PC-9 (cell line): Measurements from ENCODE around the gene CIT. TPM values are rescaled to one million over a fixed set of nuclear protein-coding genes. Genes with fewer than 3 reads are reported as not detected.

Source experiments
- BruUV-seq: library from RNA; stranded (reverse); fragments of 400-500 nt; replicated peaks from 2 replicates; lab custom pipeline; 2021; lab: Mats Ljungman, UMichigan
- CTCF ChIA-PET: fragments of 300-600 bp; sonication (Branson Sonifier 250); formaldehyde crosslinking; loops from one replicate; lab custom pipeline; 2022; ENCODE audit warnings: antibody characterized with exemption; lab: Charles Lee
- POLR2A ChIA-PET: fragments of 300-600 bp; sonication (Branson Sonifier 250); formaldehyde crosslinking; loops from one replicate; lab custom pipeline; 2022; ENCODE audit warnings: antibody characterized with exemption; ENCODE audit not compliant: unreplicated experiment; lab: Charles Lee
- DNase-seq, 2 experiments: peaks; one replicate each; pipeline versions ENCODE4 v3.0.0 to v3.0.0-alpha.2; 2015 to 2022; ENCODE audit warnings: mixed read lengths in 1 of 2
- H2AFZ ChIP-seq: fragments of 200-600 bp; sonication (generic); 2 replicates; pipeline ENCODE4 v1.8.1; 2017; ENCODE audit warnings: antibody characterized with exemption
- H3F3A ChIP-seq: fragments of 200-600 bp; sonication (generic); 2 replicates; pipeline ENCODE4 v1.8.1; 2017; ENCODE audit warnings: antibody characterized with exemption, mild to moderate bottlenecking, low read depth; ENCODE audit not compliant: insufficient read depth
- H3K27ac ChIP-seq: fragments of 200-600 bp; sonication (generic); 2 replicates; pipeline ENCODE4 v1.6.1; 2016; ENCODE audit warnings: mixed run types
- H3K27me3 ChIP-seq: fragments of 200-600 bp; sonication (generic); 2 replicates; pipeline ENCODE4 v1.6.1; 2016; ENCODE audit warnings: low read depth, mixed run types; ENCODE audit not compliant: insufficient read depth
- H3K36me3 ChIP-seq: fragments of 200-600 bp; sonication (generic); 2 replicates; pipeline ENCODE4 v1.6.1; 2016; ENCODE audit warnings: low read depth, mixed run types
- H3K4me1 ChIP-seq: fragments of 200-600 bp; sonication (generic); replicated peaks from 2 replicates; pipeline ENCODE4 v1.6.1; 2016; ENCODE audit warnings: mixed run types; ENCODE audit not compliant: insufficient read depth
- H3K4me2 ChIP-seq: fragments of 200-600 bp; sonication (generic); 2 replicates; pipeline ENCODE4 v1.6.1; 2017; ENCODE audit warnings: mixed run types
- H3K4me3 ChIP-seq: fragments of 200-600 bp; sonication (generic); 2 replicates; pipeline ENCODE4 v1.6.1; 2016; ENCODE audit warnings: mixed run types
- H3K79me2 ChIP-seq: fragments of 200-600 bp; sonication (generic); 2 replicates; pipeline ENCODE4 v1.6.1; 2017; ENCODE audit warnings: low read depth, mixed run types
- H3K9me2 ChIP-seq: fragments of 200-600 bp; sonication (generic); 2 replicates; pipeline ENCODE4 v1.8.1; 2017; ENCODE audit warnings: mild to moderate bottlenecking; ENCODE audit not compliant: insufficient read depth
- H3K9me3 ChIP-seq: fragments of 200-600 bp; sonication (generic); 2 replicates; pipeline ENCODE4 v1.8.1; 2016; ENCODE audit warnings: low read depth; ENCODE audit not compliant: insufficient read depth
- H4K20me1 ChIP-seq: fragments of 200-600 bp; sonication (generic); 2 replicates; pipeline ENCODE4 v1.8.1; 2017; ENCODE audit not compliant: insufficient read depth
- CTCF ChIP-seq: fragments of 200-600 bp; sonication (generic); conservative IDR thresholded peaks from 2 replicates; pipeline ENCODE4 v1.6.1; 2017; ENCODE audit warnings: mixed run types, antibody characterized with exemption, mild to moderate bottlenecking, moderate library complexity
- EZH2 ChIP-seq: fragments of 200-600 bp; sonication (generic); IDR thresholded peaks from 2 replicates; pipeline ENCODE4 v1.8.0; 2017; ENCODE audit warnings: antibody characterized with exemption, low read depth
- intact Hi-C: fragments of 100-400 bp; cut with micrococcal nuclease; formaldehyde crosslinking; loops from one replicate; pipeline ENCODE4 v1.10.0; 2022; ENCODE audit not compliant: unreplicated experiment
- total RNA-seq: library from RNA; stranded (reverse); gene quantifications from 2 replicates; pipeline ENCODE4 v1.2.3, GENCODE V29; 2021

The CIT gene
- total RNA-seq, 1 experiment from 2014 or later = 81.8 TPM

GRCh38 chr12:119807380-119807779 is 69.7 kb downstream of the CIT start:
- ChIA-PET POLR2A (no interaction called here), CTCF (no interaction called here)
- H3K79me2 ChIP-seq = no peaks in the 10 kb centered on the region
- no peaks in the 10 kb centered on the region for H3K4me1 ChIP-seq
- H3K27me3 ChIP-seq = no peaks in the 10 kb centered on the region
- no peaks in the 10 kb centered on the region for H4K20me1 ChIP-seq
- BruUV-seq = no TSS peak
- H3K36me3 ChIP-seq = no peaks in the 10 kb centered on the region
- intact Hi-C loops = no loop called here
- H3K4me3 ChIP-seq = no peak overlapping the region
- H3K27ac ChIP-seq = no peak overlapping the region
- TF ChIP-seq CTCF = no peak
- no peak for TF ChIP-seq EZH2
- no peaks in the 10 kb centered on the region for H3K9me2 ChIP-seq
- no peak overlapping the region for H3K4me2 ChIP-seq
- no peak overlapping the region for H2AFZ ChIP-seq
- H3F3A ChIP-seq = no peaks in the 10 kb centered on the region
- no peak for DNase-seq
- H3K9me3 ChIP-seq = no peaks in the 10 kb centered on the region

GRCh38 chr12:119804011-119804641 is 73.0 kb downstream of the CIT start:
- Histone ChIP-seq H3K9me3 (no peaks in the 10 kb centered on the region), H3K27ac (no peak overlapping the region), H2AFZ (no peak overlapping the region), H3K9me2 (no peaks in the 10 kb centered on the region), H3K36me3 (no peaks in the 10 kb centered on the region), H3K27me3 (no peaks in the 10 kb centered on the region), H3K4me1 (no peaks in the 10 kb centered on the region), H3K79me2 (no peaks in the 10 kb centered on the region), H3F3A (no peaks in the 10 kb centered on the region), H3K4me2 (no peak overlapping the region), H4K20me1 (no peaks in the 10 kb centered on the region), H3K4me3 (no peak overlapping the region)
- ChIA-PET POLR2A (no interaction called here), CTCF (interaction anchor here (0.5 kb wide), 1 partner anchor 100 kb away, joined by 8 read pairs; no protein-coding TSS in a partner anchor)
- intact Hi-C loops = loop anchor here (1.0 kb wide), 1 partner anchor 134 kb away; no protein-coding TSS in a partner anchor
- no peak for TF ChIP-seq EZH2
- TF ChIP-seq CTCF = peak; percentile 39; the same call in 1 of the 2 replicates
- no TSS peak for BruUV-seq
- peak in 1 of 2 experiments; percentile 47 for DNase-seq

- no peak overlapping the region for H2AFZ ChIP-seq
- H3K79me2 ChIP-seq = no peaks in the 10 kb centered on the region
- BruUV-seq = no TSS peak
- DNase-seq = no peak
- H3K9me2 ChIP-seq = no peaks in the 10 kb centered on the region
- H3K4me1 ChIP-seq = no peaks in the 10 kb centered on the region
- H3K27ac ChIP-seq = no peak overlapping the region
- POLR2A ChIA-PET = no interaction called here
- TF ChIP-seq CTCF (no peak), EZH2 (no peak)
- H3K4me2 ChIP-seq = no peak overlapping the region
- intact Hi-C loops = no loop called here
- H3F3A ChIP-seq = no peaks in the 10 kb centered on the region
- no peaks in the 10 kb centered on the region for H3K9me3 ChIP-seq
- CTCF ChIA-PET = no interaction called here
- H3K36me3 ChIP-seq = no peaks in the 10 kb centered on the region
- H4K20me1 ChIP-seq = no peaks in the 10 kb centered on the region
- H3K4me3 ChIP-seq = no peak overlapping the region
- H3K27me3 ChIP-seq = no peaks in the 10 kb centered on the region
Measured at GRCh38 chr12:119803381-119803791, 73.7 kb downstream of the CIT start.
